IMR-90 (cell line): ENCODE measurements around the gene RAI1. TPM values are rescaled to one million over a fixed set of nuclear protein-coding genes. Genes with fewer than 3 reads are reported as not detected.

ENCODE experiments used
- ATAC-seq: fragments of 200-7000 bp; cut with Tn5 transposase; 2 replicates; pipeline ENCODE4 v1.9.1; 2020; ENCODE audit warnings: low read depth, mild to moderate bottlenecking, moderate library complexity
- BruUV-seq: library from RNA; stranded (reverse); fragments of 400-500 nt; replicated peaks from 2 replicates; lab custom pipeline; 2021; lab: Mats Ljungman, UMichigan
- CTCF ChIA-PET: fragments of 300-600 bp; formaldehyde crosslinking; extraction: SDS; loops from one replicate; lab custom pipeline; 2021; ENCODE audit warnings: antibody characterized with exemption; lab: Yijun Ruan, JAX
- POLR2A ChIA-PET: fragments of 300-600 bp; sonication (Branson Sonifier 250); formaldehyde crosslinking; loops from one replicate; lab custom pipeline; 2022; ENCODE audit warnings: antibody characterized with exemption; ENCODE audit not compliant: unreplicated experiment; lab: Charles Lee
- DNase-seq: peaks from one replicate; pipeline ENCODE4 v3.0.0; 2013
- H2AFZ ChIP-seq: replicated peaks from 2 replicates; pipeline ENCODE3; 2013; ENCODE audit warnings: low read length, mild to moderate bottlenecking; ENCODE audit not compliant: poor library complexity
- H2AK5ac ChIP-seq: 2 replicates; pipeline ENCODE4 v1.6.1; 2013; ENCODE audit warnings: low read depth, low read length, inconsistent platforms
- H2AK9ac ChIP-seq: replicated peaks from 2 replicates; pipeline ENCODE3; 2013; ENCODE audit warnings: mild to moderate bottlenecking, low read depth, low read length, moderate library complexity; ENCODE audit not compliant: poor library complexity
- H2BK120ac ChIP-seq: 2 replicates; pipeline ENCODE4 v1.6.1; 2013; ENCODE audit warnings: low read depth, low read length, inconsistent platforms
- H2BK15ac ChIP-seq: 3 replicates; pipeline ENCODE4 v1.6.1; 2013; ENCODE audit warnings: low read depth, low read length, inconsistent platforms
- H2BK20ac ChIP-seq: 2 replicates; pipeline ENCODE4 v1.6.1; 2013; ENCODE audit warnings: low read depth, mild to moderate bottlenecking, inconsistent platforms, low read length, moderate library complexity
- H2BK5ac ChIP-seq: 2 replicates; pipeline ENCODE4 v1.6.1; 2013; ENCODE audit warnings: mild to moderate bottlenecking, low read depth, low read length, inconsistent platforms; ENCODE audit not compliant: poor library complexity, severe bottlenecking
- H3K14ac ChIP-seq: replicated peaks from 2 replicates; pipeline ENCODE4 v1.6.1; 2013; ENCODE audit warnings: low read depth, low read length, inconsistent platforms
- H3K18ac ChIP-seq: 2 replicates; pipeline ENCODE4 v1.6.1; 2013; ENCODE audit warnings: low read depth, low read length, control low read depth
- H3K23ac ChIP-seq: 2 replicates; pipeline ENCODE4 v1.6.1; 2013; ENCODE audit warnings: low read depth, low read length, inconsistent platforms
- H3K27ac ChIP-seq: 2 replicates; pipeline ENCODE4 v1.5.1; 2013; ENCODE audit warnings: mild to moderate bottlenecking, control low read depth, low read length; ENCODE audit not compliant: insufficient read depth
- H3K27me3 ChIP-seq: 2 replicates; pipeline ENCODE4 v1.6.1; 2013; ENCODE audit warnings: low read length; ENCODE audit not compliant: control insufficient read depth, insufficient read depth
- H3K36me3 ChIP-seq: 2 replicates; pipeline ENCODE4 v1.6.1; 2013; ENCODE audit warnings: low read length, mixed read lengths; ENCODE audit not compliant: control insufficient read depth, insufficient read depth
- H3K4ac ChIP-seq: 2 replicates; pipeline ENCODE4 v1.6.1; 2013; ENCODE audit warnings: low read depth, low read length, inconsistent platforms
- H3K4me1 ChIP-seq: 2 replicates; pipeline ENCODE4 v1.6.1; 2013; ENCODE audit warnings: low read length, mixed read lengths; ENCODE audit not compliant: control insufficient read depth, insufficient read depth
- H3K4me2 ChIP-seq: 2 replicates; pipeline ENCODE4 v1.6.1; 2013; ENCODE audit warnings: low read depth, mild to moderate bottlenecking, control low read depth, low read length, moderate library complexity
- H3K4me3 ChIP-seq: 2 replicates; pipeline ENCODE4 v1.5.1; 2013; ENCODE audit warnings: low read depth, mild to moderate bottlenecking, control low read depth, low read length, moderate library complexity; ENCODE audit not compliant: insufficient read depth
- H3K56ac ChIP-seq: 2 replicates; pipeline ENCODE4 v1.6.1; 2013; ENCODE audit warnings: low read length, inconsistent platforms; ENCODE audit not compliant: insufficient read depth; ENCODE audit errors: extremely low read depth
- H3K79me1 ChIP-seq, 2 experiments: 2 replicates each; pipeline ENCODE4 v1.6.1; 2013; ENCODE audit warnings: low read length in 2 of 2, inconsistent platforms in 1 of 2, low read depth in 1 of 2
- H3K9ac ChIP-seq: 2 replicates; pipeline ENCODE4 v1.6.1; 2013; ENCODE audit warnings: low read depth, low read length, control low read depth
- H3K9me1 ChIP-seq: 2 replicates; pipeline ENCODE4 v1.6.1; 2013; ENCODE audit warnings: low read length, inconsistent platforms; ENCODE audit not compliant: insufficient read depth
- H3K9me3 ChIP-seq: 2 replicates; pipeline ENCODE4 v1.6.1; 2013; ENCODE audit warnings: low read length; ENCODE audit not compliant: control insufficient read depth, insufficient read depth
- H4K20me1 ChIP-seq: 2 replicates; pipeline ENCODE4 v1.6.1; 2013; ENCODE audit warnings: low read length, inconsistent platforms; ENCODE audit not compliant: insufficient read depth
- H4K5ac ChIP-seq: 2 replicates; pipeline ENCODE4 v1.6.1; 2013; ENCODE audit warnings: mild to moderate bottlenecking, low read depth, low read length, control low read depth
- H4K8ac ChIP-seq, 2 experiments: 2 replicates each; pipeline ENCODE4 v1.6.1; 2013; ENCODE audit warnings: low read depth in 2 of 2, low read length in 2 of 2, control low read depth in 1 of 2, inconsistent platforms in 1 of 2
- H4K91ac ChIP-seq: 2 replicates; pipeline ENCODE4 v1.6.1; 2013; ENCODE audit warnings: low read depth, low read length, inconsistent platforms; ENCODE audit not compliant: insufficient read depth
- CHD1 ChIP-seq: IDR thresholded peaks from 2 replicates; pipeline ENCODE4 v1.6.1; 2012; ENCODE audit warnings: low read depth, low read length, improper control_type of control experiment
- FOS ChIP-seq: fragments of 150-350 bp; IDR thresholded peaks from 2 replicates; pipeline ENCODE4 v1.6.1; 2016; ENCODE audit warnings: low read depth, low read length
- MAZ ChIP-seq: IDR thresholded peaks from 2 replicates; pipeline ENCODE4 v1.6.1; 2012; ENCODE audit warnings: low read depth, mild to moderate bottlenecking, low read length, improper control_type of control experiment, moderate library complexity, borderline replicate concordance
- POLR2A ChIP-seq: IDR thresholded peaks from 2 replicates; pipeline ENCODE4 v1.6.1; 2012; ENCODE audit warnings: mild to moderate bottlenecking, low read depth, low read length
- RCOR1 ChIP-seq: IDR thresholded peaks from 2 replicates; pipeline ENCODE4 v1.6.1; 2012; ENCODE audit warnings: mild to moderate bottlenecking, low read length, improper control_type of control experiment; ENCODE audit not compliant: insufficient replicate concordance
- RFX5 ChIP-seq: IDR thresholded peaks from 2 replicates; pipeline ENCODE4 v1.8.0; 2012; ENCODE audit warnings: low read depth, mild to moderate bottlenecking, low read length, moderate library complexity
- WGBS, 2 experiments: methylation state at CpG; one replicate each; pipeline versions ENCODE4 v1.1.5 to v1.1.7; 2013; ENCODE audit warnings: missing lambda C conversion rate in 2 of 2; ENCODE audit not compliant: insufficient read length in 1 of 2; ENCODE audit errors: extremely low coverage in 2 of 2; 5-methylcytosine and 5-hydroxymethylcytosine counted together
- dilution Hi-C: fragments of 300-500 bp; cut with HindIII; formaldehyde crosslinking; loops from one replicate; pipeline ENCODE4 v1.14.3; 2018; ENCODE audit warnings: low sequenced_read_pairs; ENCODE audit not compliant: unreplicated experiment
- in situ Hi-C: fragments of 300-500 bp; cut with MboI; formaldehyde crosslinking; loops from 3 replicates; pipeline ENCODE4 v1.14.3; 2019; ENCODE audit warnings: low sequenced_read_pairs, inconsistent platforms, mixed read lengths
- intact Hi-C: fragments of 100-400 bp; cut with micrococcal nuclease; formaldehyde crosslinking; loops from 2 replicates; pipeline ENCODE4 v1.10.0; 2022
- polyA plus RNA-seq, 3 experiments: library from polyadenylated mRNA; depleted of rRNA; stranded (reverse); fragments of >200 nt; gene quantifications; 2 replicates each; pipeline ENCODE4 v1.2.3, GENCODE V29; 2012; ENCODE audit warnings: low replicate concordance in 1 of 3
- total RNA-seq: library from RNA; depleted of rRNA; stranded (reverse); fragments of >200 nt; gene quantifications from 2 replicates; pipeline ENCODE4 v1.2.3, GENCODE V29; 2012
- TF ChIP-seq, protein P1 (sequence below): fragments of 150-350 bp; IDR thresholded peaks from 2 replicates; pipeline ENCODE4 v1.6.1; 2017; ENCODE audit warnings: mild to moderate bottlenecking, antibody characterized with exemption, low read length, low read depth

RAI1 gene
- total and polyA plus RNA-seq, 2 of the 4 experiments (the other 2 are of a cell fraction) = 1.8 to 10.5 TPM

GRCh38 chr17:17786998-17787397 is 105.7 kb downstream of the RAI1 start:
- no peak overlapping the region for H3K18ac ChIP-seq
- in situ Hi-C loops = no loop called here
- no peak overlapping the region for H2BK120ac ChIP-seq
- no peaks in the 10 kb centered on the region for H3K9me3 ChIP-seq
- no peak overlapping the region for H3K9ac ChIP-seq
- dilution Hi-C loops = no loop called here
- H2AK5ac ChIP-seq = no peak overlapping the region
- no peak overlapping the region for H2BK20ac ChIP-seq
- H3K79me1 ChIP-seq = peaks cover 16 to 88% of the 10 kb centered on the region in 2 experiments; a peak in 3 of 4 replicates
- ChIA-PET POLR2A (no interaction called here), CTCF (no interaction called here)
- BruUV-seq = no TSS peak
- H3K4me1 ChIP-seq = peaks cover 27% of the 10 kb centered on the region
- no peak overlapping the region for H3K27ac ChIP-seq
- no peak overlapping the region for H3K4me3 ChIP-seq
- no peak overlapping the region for H3K4me2 ChIP-seq
- peaks cover 100% of the 10 kb centered on the region for H4K20me1 ChIP-seq
- H3K14ac ChIP-seq = no peak overlapping the region
- DNase-seq (no peak), ATAC-seq (no peak)
- H2AK9ac ChIP-seq = no peak overlapping the region
- 63% methylated on average over 1 of the region's 2 CpGs; no CpG with 5 or more reads in 1 of the 2 experiments for WGBS, 2 experiments
- no peak overlapping the region for H4K91ac ChIP-seq
- H3K36me3 ChIP-seq = no peaks in the 10 kb centered on the region; the same call in 1 of the 2 replicates
- intact Hi-C loops = loop anchor here (10.0 kb wide), 1 partner anchor 102 kb away; the partner anchor contains the start of gene RAI1
- no peak overlapping the region for H4K8ac ChIP-seq
- H2BK15ac ChIP-seq = no peak overlapping the region
- H3K56ac ChIP-seq = no peak overlapping the region
- no peak overlapping the region for H2AFZ ChIP-seq
- H3K9me1 ChIP-seq = peaks cover 7% of the 10 kb centered on the region; the same call in 1 of the 2 replicates
- no peak overlapping the region for H2BK5ac ChIP-seq
- no peaks in the 10 kb centered on the region for H3K27me3 ChIP-seq
- TF ChIP-seq POLR2A = no peak
- no peak for TF ChIP-seq FOS
- TF ChIP-seq, protein P1, sequence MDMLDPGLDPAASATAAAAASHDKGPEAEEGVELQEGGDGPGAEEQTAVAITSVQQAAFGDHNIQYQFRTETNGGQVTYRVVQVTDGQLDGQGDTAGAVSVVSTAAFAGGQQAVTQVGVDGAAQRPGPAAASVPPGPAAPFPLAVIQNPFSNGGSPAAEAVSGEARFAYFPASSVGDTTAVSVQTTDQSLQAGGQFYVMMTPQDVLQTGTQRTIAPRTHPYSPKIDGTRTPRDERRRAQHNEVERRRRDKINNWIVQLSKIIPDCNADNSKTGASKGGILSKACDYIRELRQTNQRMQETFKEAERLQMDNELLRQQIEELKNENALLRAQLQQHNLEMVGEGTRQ = no peak
- no peak for TF ChIP-seq RFX5
- no peak for TF ChIP-seq RCOR1
- no peak for TF ChIP-seq MAZ
- TF ChIP-seq CHD1 = no peak
- H3K23ac ChIP-seq = no peak overlapping the region; the same call in 1 of the 2 replicates
- no peak overlapping the region for H4K5ac ChIP-seq
- no peak overlapping the region for H3K4ac ChIP-seq
